ENCODE results near the gene UQCRHL. TPM values are rescaled to one million over a fixed set of nuclear protein-coding genes. Genes with fewer than 3 reads are reported as not detected.
"Not testable (repeated sequence)": the region's sequence is repeated elsewhere in the genome, so short reads cannot be mapped to it uniquely, and the experiment has no call there.

The UQCRHL gene
- total RNA-seq, 4 donors from 2014 or later, result 1.2 to 2.4 (median 1.2) TPM

- DNase-seq (no peak), ATAC-seq (peak; percentile 13 to 20)
- Histone ChIP-seq H3K27me3 (no peaks in the 10 kb centered on the region), H3K4me1 (peaks cover 53 to 61% of the 10 kb centered on the region in 2 donors), H3K27ac (peak overlapping the region; percentile 90 to 99 (median 98)), H3K4me3 (peak overlapping the region; percentile 74 to 88 (median 82)), H3K36me3 (no peaks in the 10 kb centered on the region), H3K9me3 (no peaks in the 10 kb centered on the region)
- in situ Hi-C loops (cut with MboI; ENCODE audit: low sequenced_read_pairs in 4 of 4) (no loop called here), intact Hi-C loops (cut with DNase I; ENCODE audit: low total_unique reads) (loop anchor here (2.0 kb wide), 1 partner anchor 38 kb away; no protein-coding TSS in a partner anchor)
- TF ChIP-seq POLR2A (IDR thresholded peaks at IDR 0.05), result no peak
- TF ChIP-seq CTCF (IDR thresholded peaks at IDR 0.05 in 4 of 5, conservative IDR thresholded peaks at IDR 0.05 in 1 of 5), result no peak
Observed at GRCh38 chr1:15848143-15848928, 40.9 kb upstream of the UQCRHL start.

- Histone ChIP-seq H3K36me3 (no peaks in the 10 kb centered on the region), H3K4me1 (peaks cover 48 to 57% of the 10 kb centered on the region in 2 donors), H3K9me3 (no peaks in the 10 kb centered on the region), H3K27ac (peak overlapping the region; percentile 90 to 99 (median 98)), H3K27me3 (no peaks in the 10 kb centered on the region), H3K4me3 (peak overlapping the region; percentile 74 to 88 (median 82))
- ATAC-seq, result no peak
- in situ Hi-C loops (cut with MboI; ENCODE audit: low sequenced_read_pairs in 4 of 4), result no loop called here
- no peak for DNase-seq
- TF ChIP-seq POLR2A (IDR thresholded peaks at IDR 0.05) (peak in 1 of 2 donors; percentile 95), CTCF (IDR thresholded peaks at IDR 0.05 in 4 of 5, conservative IDR thresholded peaks at IDR 0.05 in 1 of 5) (no peak)
- intact Hi-C loops (cut with DNase I; ENCODE audit: low total_unique reads), result loop anchor here (1.0 to 2.0 kb wide), 2 partner anchors 13 to 39 kb away; no protein-coding TSS in a partner anchor
Observed at GRCh38 chr1:15847893-15848142, 40.4 kb upstream of the UQCRHL start.

GRCh38 chr1:15847100-15847892 lies 39.8 kb upstream of the UQCRHL start, which contains the start of gene SPEN:
Gene SPEN, plus strand, starts transcription at chr1:15847707. Its CDS starts 361 bp downstream, at chr1:15848068.
- Histone ChIP-seq H3K4me3 (peak within 1 kb of the TSS; percentile 79 to 88 (median 87)), H3K9me3 (no peaks in the 10 kb centered on the region), H3K36me3 (no peaks in the 10 kb centered on the region), H3K27me3 (no peaks in the 10 kb centered on the region), H3K4me1 (peaks cover 43 to 52% of the 10 kb centered on the region in 2 donors), H3K27ac (peak within 1 kb of the TSS; percentile 90 to 99 (median 98))
- intact Hi-C loops (cut with DNase I; ENCODE audit: low total_unique reads) (loop anchor here (1.0 kb wide), 1 partner anchor 12 kb away; no protein-coding TSS in a partner anchor), in situ Hi-C loops (cut with MboI; ENCODE audit: low sequenced_read_pairs in 4 of 4) (no loop called here)
- TF ChIP-seq CTCF (IDR thresholded peaks at IDR 0.05 in 4 of 5, conservative IDR thresholded peaks at IDR 0.05 in 1 of 5) (peak; percentile 7 to 26 (median 18)), POLR2A (IDR thresholded peaks at IDR 0.05) (peak; percentile 73 to 90)
- DNase-seq, result peak; percentile 94 to 98
- ATAC-seq, result peak; percentile 69 to 72

- in situ Hi-C loops (cut with MboI; ENCODE audit: low sequenced_read_pairs in 4 of 4), result not testable (repeated sequence)
- H3K4me1 ChIP-seq, result peaks cover 35 to 39% of the 10 kb centered on the region in 2 donors
Observed at GRCh38 chr1:15846056-15846455, 38.6 kb upstream of the UQCRHL start.

More at GRCh38 chr1:15846056-15846455, 38.6 kb upstream of the UQCRHL start:
- H3K36me3 ChIP-seq; H3K27me3 ChIP-seq; ATAC-seq; DNase-seq; H3K4me3 ChIP-seq; H3K9me3 ChIP-seq; intact Hi-C loops (cut with DNase I; ENCODE audit: low total_unique reads): not testable (repeated sequence)
- peak overlapping the region in 3 of 4 donors; percentile 90 to 99 (median 97) for H3K27ac ChIP-seq
